ENCODE results near the gene CADPS2. TPM values are rescaled to one million over a fixed set of nuclear protein-coding genes. Genes with fewer than 3 reads are reported as not detected.

The CADPS2 gene
- total RNA-seq, 8 experiments from 2014 or later = 1.3 to 89.1 (median 3.1) TPM

- in situ Hi-C loops (cut with MboI; ENCODE audit: low pct_unique_long_range_greater_than_20kb in 2 of 9, low sequenced_read_pairs in 9 of 9, unreplicated experiment in 9 of 9) = loop anchor here in 3 of 9 experiments (25.0 kb wide), 2 partner anchors 332 to 457 kb away; no protein-coding TSS in a partner anchor
- H3K4me1 ChIP-seq (replicated peaks in 1 of 2) = no peaks in the 10 kb centered on the region
- ATAC-seq (replicated peaks in 6 of 8) = no peak
- 5 to 100% (median 86%) methylated on average over 1 to 2 of the region's 2 CpGs; no CpG with 5 or more reads in 1 of the 10 experiments for WGBS, 10 experiments
- no peak overlapping the region for H3K4me3 ChIP-seq
- no peak overlapping the region for H3K27ac ChIP-seq
Measured at GRCh38 chr7:122543891-122544290, 342.4 kb downstream of the CADPS2 start.

GRCh38 chr7:122543166-122543565 lies 343.1 kb downstream of the CADPS2 start:
- no peak for ATAC-seq (replicated peaks in 6 of 8)
- Histone ChIP-seq H3K4me1 (replicated peaks in 1 of 2) (no peaks in the 10 kb centered on the region), H3K27ac (no peak overlapping the region), H3K4me3 (no peak overlapping the region)
- in situ Hi-C loops (cut with MboI; ENCODE audit: low pct_unique_long_range_greater_than_20kb in 2 of 9, low sequenced_read_pairs in 9 of 9, unreplicated experiment in 9 of 9) = loop anchor here in 3 of 9 experiments (25.0 kb wide), 2 partner anchors 331 to 456 kb away; no protein-coding TSS in a partner anchor

GRCh38 chr7:122535086-122535485 lies 351.2 kb downstream of the CADPS2 start:
- no peak overlapping the region for H3K4me3 ChIP-seq
- in situ Hi-C loops (cut with MboI; ENCODE audit: low pct_unique_long_range_greater_than_20kb in 2 of 9, low sequenced_read_pairs in 9 of 9, unreplicated experiment in 9 of 9) = loop anchor here in 4 of 9 experiments (10.0 to 25.0 kb wide), 4 partner anchors 310 to 510 kb away; no protein-coding TSS in a partner anchor
- no peaks in the 10 kb centered on the region for H3K4me1 ChIP-seq (replicated peaks in 1 of 2)
- no peak for ATAC-seq (replicated peaks in 6 of 8)
- 0 to 100% (median 75%) methylated on average over 1 of the region's 1 CpG; no CpG with 5 or more reads in 1 of the 10 experiments for WGBS, 10 experiments
- H3K27ac ChIP-seq = no peak overlapping the region

GRCh38 chr7:122532406-122533269 lies 353.6 kb downstream of the CADPS2 start:
- ATAC-seq (replicated peaks in 6 of 8) = no peak
- in situ Hi-C loops (cut with MboI; ENCODE audit: low pct_unique_long_range_greater_than_20kb in 2 of 9, low sequenced_read_pairs in 9 of 9, unreplicated experiment in 9 of 9) = loop anchor here in 4 of 9 experiments (10.0 to 25.0 kb wide), 4 partner anchors 308 to 508 kb away; no protein-coding TSS in a partner anchor
- H3K27ac ChIP-seq = no peak overlapping the region
- H3K4me1 ChIP-seq (replicated peaks in 1 of 2) = no peaks in the 10 kb centered on the region
- 0 to 51% (median 14%) methylated on average over 2 to 6 of the region's 9 CpGs for WGBS, 10 experiments
- H3K4me3 ChIP-seq = no peak overlapping the region

GRCh38 chr7:122528879-122529481 lies 357.3 kb downstream of the CADPS2 start:
- no peak overlapping the region for H3K27ac ChIP-seq
- in situ Hi-C loops (cut with MboI; ENCODE audit: low pct_unique_long_range_greater_than_20kb in 2 of 9, low sequenced_read_pairs in 9 of 9, unreplicated experiment in 9 of 9) = loop anchor here in 6 of 9 experiments (10.0 to 25.0 kb wide), 4 partner anchors 304 to 442 kb away; no protein-coding TSS in a partner anchor
- ATAC-seq (replicated peaks in 6 of 8) = no peak
- 0 to 27% (median 6%) methylated on average over 1 to 3 of the region's 3 CpGs for WGBS, 10 experiments
- no peaks in the 10 kb centered on the region for H3K4me1 ChIP-seq (replicated peaks in 1 of 2)
- H3K4me3 ChIP-seq = no peak overlapping the region

GRCh38 chr7:122525355-122525754 lies 360.9 kb downstream of the CADPS2 start:
- WGBS, 10 experiments = 33 to 100% (median 93%) methylated on average over 1 to 5 of the region's 5 CpGs; no CpG with 5 or more reads in 2 of the 10 experiments
- ATAC-seq (replicated peaks in 6 of 8) = no peak
- no peak overlapping the region for H3K27ac ChIP-seq
- H3K4me3 ChIP-seq = no peak overlapping the region
- H3K4me1 ChIP-seq (replicated peaks in 1 of 2) = no peaks in the 10 kb centered on the region
- in situ Hi-C loops (cut with MboI; ENCODE audit: low pct_unique_long_range_greater_than_20kb in 2 of 9, low sequenced_read_pairs in 9 of 9, unreplicated experiment in 9 of 9) = loop anchor here in 6 of 9 experiments (10.0 to 25.0 kb wide), 4 partner anchors 301 to 438 kb away; no protein-coding TSS in a partner anchor

GRCh38 chr7:122521767-122522166 lies 364.5 kb downstream of the CADPS2 start:
- no peak for ATAC-seq (replicated peaks in 6 of 8)
- Histone ChIP-seq H3K4me1 (replicated peaks in 1 of 2) (no peaks in the 10 kb centered on the region), H3K4me3 (no peak overlapping the region), H3K27ac (no peak overlapping the region)
- in situ Hi-C loops (cut with MboI; ENCODE audit: low pct_unique_long_range_greater_than_20kb in 2 of 9, low sequenced_read_pairs in 9 of 9, unreplicated experiment in 9 of 9) = loop anchor here in 3 of 9 experiments (10.0 kb wide), 2 partner anchors 297 to 307 kb away; no protein-coding TSS in a partner anchor

GRCh38 chr7:122520971-122521555 lies 365.2 kb downstream of the CADPS2 start:
- in situ Hi-C loops (cut with MboI; ENCODE audit: low pct_unique_long_range_greater_than_20kb in 2 of 9, low sequenced_read_pairs in 9 of 9, unreplicated experiment in 9 of 9) = loop anchor here in 3 of 9 experiments (10.0 kb wide), 2 partner anchors 296 to 306 kb away; no protein-coding TSS in a partner anchor
- Histone ChIP-seq H3K27ac (no peak overlapping the region), H3K4me3 (no peak overlapping the region), H3K4me1 (replicated peaks in 1 of 2) (no peaks in the 10 kb centered on the region)
- no peak for ATAC-seq (replicated peaks in 6 of 8)
- WGBS, 10 experiments = 35 to 72% (median 50%) methylated on average over 2 to 5 of the region's 5 CpGs

- Histone ChIP-seq H3K4me1 (replicated peaks in 1 of 2) (no peaks in the 10 kb centered on the region), H3K27ac (no peak overlapping the region), H3K4me3 (no peak overlapping the region)
- in situ Hi-C loops (cut with MboI; ENCODE audit: low pct_unique_long_range_greater_than_20kb in 2 of 9, low sequenced_read_pairs in 9 of 9, unreplicated experiment in 9 of 9) = no loop called here
- 42 to 100% (median 88%) methylated on average over 1 to 4 of the region's 4 CpGs for WGBS, 10 experiments
- no peak for ATAC-seq (replicated peaks in 6 of 8)
Measured at GRCh38 chr7:122518488-122518887, 367.8 kb downstream of the CADPS2 start.

GRCh38 chr7:122517576-122517975 lies 368.7 kb downstream of the CADPS2 start:
- Histone ChIP-seq H3K4me3 (no peak overlapping the region), H3K27ac (no peak overlapping the region), H3K4me1 (replicated peaks in 1 of 2) (no peaks in the 10 kb centered on the region)
- in situ Hi-C loops (cut with MboI; ENCODE audit: low pct_unique_long_range_greater_than_20kb in 2 of 9, low sequenced_read_pairs in 9 of 9, unreplicated experiment in 9 of 9) = no loop called here
- ATAC-seq (replicated peaks in 6 of 8) = no peak
- WGBS, 10 experiments = 0 to 100% (median 56%) methylated on average over 1 of the region's 1 CpG; no CpG with 5 or more reads in 1 of the 10 experiments

GRCh38 chr7:122515404-122515803 lies 370.9 kb downstream of the CADPS2 start:
- Histone ChIP-seq H3K4me3 (no peak overlapping the region), H3K4me1 (replicated peaks in 1 of 2) (no peaks in the 10 kb centered on the region), H3K27ac (no peak overlapping the region)
- in situ Hi-C loops (cut with MboI; ENCODE audit: low pct_unique_long_range_greater_than_20kb in 2 of 9, low sequenced_read_pairs in 9 of 9, unreplicated experiment in 9 of 9) = no loop called here
- no peak for ATAC-seq (replicated peaks in 6 of 8)
- 0 to 83% (median 38%) methylated on average over 1 of the region's 1 CpG; no CpG with 5 or more reads in 4 of the 10 experiments for WGBS, 10 experiments

- Histone ChIP-seq H3K4me3 (no peak overlapping the region), H3K4me1 (replicated peaks in 1 of 2) (no peaks in the 10 kb centered on the region), H3K27ac (no peak overlapping the region)
- 10 to 90% (median 77%) methylated on average over 1 to 2 of the region's 2 CpGs for WGBS, 10 experiments
- no peak for ATAC-seq (replicated peaks in 6 of 8)
- in situ Hi-C loops (cut with MboI; ENCODE audit: low pct_unique_long_range_greater_than_20kb in 2 of 9, low sequenced_read_pairs in 9 of 9, unreplicated experiment in 9 of 9) = no loop called here
Measured at GRCh38 chr7:122511268-122511667, 375.0 kb downstream of the CADPS2 start.

GRCh38 chr7:122507591-122507990 lies 378.7 kb downstream of the CADPS2 start:
- ATAC-seq (replicated peaks in 6 of 8) = no peak
- 13 to 88% (median 53%) methylated on average over 1 to 2 of the region's 2 CpGs for WGBS, 10 experiments
- Histone ChIP-seq H3K27ac (no peak overlapping the region), H3K4me1 (replicated peaks in 1 of 2) (no peaks in the 10 kb centered on the region), H3K4me3 (no peak overlapping the region)
- in situ Hi-C loops (cut with MboI; ENCODE audit: low pct_unique_long_range_greater_than_20kb in 2 of 9, low sequenced_read_pairs in 9 of 9, unreplicated experiment in 9 of 9) = no loop called here
